Fibroblast of skin of back (primary cell): ENCODE measurements around the gene HOXA7.

Experiments used
- DNase-seq: peaks from one replicate; pipeline ENCODE4 v3.0.0-alpha.2; 2013

The HOXA7 gene

DNA sequence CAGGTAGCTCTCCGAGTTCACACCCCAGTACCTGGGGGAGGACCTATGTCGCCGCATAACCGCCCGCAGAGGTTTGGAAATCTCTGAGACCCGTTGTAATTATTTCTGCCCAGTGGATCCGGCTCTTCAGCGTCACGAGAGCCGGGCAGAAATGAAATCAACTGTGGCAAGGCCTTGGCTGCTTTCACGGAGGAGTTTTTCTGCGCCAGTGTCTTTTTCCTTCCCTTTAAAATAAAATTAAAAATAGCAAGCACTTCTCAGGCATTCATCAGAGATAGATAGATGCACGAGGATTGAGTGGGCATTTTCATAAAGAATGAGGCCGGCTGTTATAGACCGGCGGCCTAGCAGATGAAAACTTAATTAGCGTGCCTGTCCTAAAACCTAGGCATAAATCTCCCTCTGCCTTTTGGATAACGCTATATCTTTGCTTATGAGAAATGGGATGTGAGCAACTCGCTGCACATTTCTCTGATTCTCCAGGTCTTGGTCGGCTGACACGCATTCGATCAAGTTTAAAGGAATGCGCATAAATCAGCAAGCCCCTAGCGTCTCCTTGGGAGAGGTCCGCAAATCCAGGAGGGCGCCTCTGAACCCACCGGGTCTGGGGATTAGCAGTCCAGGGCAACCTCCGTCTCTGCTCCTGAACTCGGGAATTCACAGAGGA lies 37.0 kb upstream of the HOXA7 start:
- DNase-seq = no peak

DNA sequence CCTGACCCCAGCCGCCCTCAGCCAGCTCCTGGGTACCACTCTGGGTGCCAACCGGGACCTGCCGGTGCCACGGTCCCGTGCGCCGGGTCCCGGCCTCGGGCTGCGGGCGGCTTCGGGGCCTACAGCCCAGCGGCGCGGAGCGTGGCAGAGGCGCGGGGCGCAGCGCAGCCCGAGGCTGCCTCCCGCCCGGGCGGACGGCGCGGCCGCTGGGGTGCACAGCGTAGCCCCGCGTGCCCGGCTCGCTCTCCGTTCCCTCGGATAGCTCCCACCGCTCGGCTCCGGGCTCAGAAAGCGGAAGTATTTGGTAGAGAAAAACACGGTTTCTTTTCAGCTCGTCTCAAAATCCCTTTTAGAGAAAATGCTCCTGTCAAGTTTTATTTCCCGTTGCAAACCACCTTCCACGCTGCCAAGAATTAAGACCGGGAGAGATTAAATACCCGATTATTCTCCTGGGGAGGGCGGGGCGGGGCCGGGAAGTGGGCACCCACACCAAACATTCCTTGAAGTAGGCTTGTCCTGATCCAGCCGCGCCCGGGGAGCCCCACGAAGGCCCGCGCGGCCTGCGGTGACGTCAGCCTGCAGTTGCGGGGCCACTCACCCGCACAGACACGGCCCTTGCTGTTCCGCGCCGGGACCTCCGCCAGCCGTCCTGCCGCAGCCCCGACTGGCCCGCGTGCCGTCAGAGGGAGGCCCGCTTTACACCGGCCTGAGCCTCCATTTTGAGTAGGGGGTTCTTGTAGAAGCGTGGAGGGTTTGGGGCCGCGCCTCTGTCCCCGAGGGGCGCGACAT lies 36.3 kb upstream of the HOXA7 start:
- DNase-seq = no peak

DNA sequence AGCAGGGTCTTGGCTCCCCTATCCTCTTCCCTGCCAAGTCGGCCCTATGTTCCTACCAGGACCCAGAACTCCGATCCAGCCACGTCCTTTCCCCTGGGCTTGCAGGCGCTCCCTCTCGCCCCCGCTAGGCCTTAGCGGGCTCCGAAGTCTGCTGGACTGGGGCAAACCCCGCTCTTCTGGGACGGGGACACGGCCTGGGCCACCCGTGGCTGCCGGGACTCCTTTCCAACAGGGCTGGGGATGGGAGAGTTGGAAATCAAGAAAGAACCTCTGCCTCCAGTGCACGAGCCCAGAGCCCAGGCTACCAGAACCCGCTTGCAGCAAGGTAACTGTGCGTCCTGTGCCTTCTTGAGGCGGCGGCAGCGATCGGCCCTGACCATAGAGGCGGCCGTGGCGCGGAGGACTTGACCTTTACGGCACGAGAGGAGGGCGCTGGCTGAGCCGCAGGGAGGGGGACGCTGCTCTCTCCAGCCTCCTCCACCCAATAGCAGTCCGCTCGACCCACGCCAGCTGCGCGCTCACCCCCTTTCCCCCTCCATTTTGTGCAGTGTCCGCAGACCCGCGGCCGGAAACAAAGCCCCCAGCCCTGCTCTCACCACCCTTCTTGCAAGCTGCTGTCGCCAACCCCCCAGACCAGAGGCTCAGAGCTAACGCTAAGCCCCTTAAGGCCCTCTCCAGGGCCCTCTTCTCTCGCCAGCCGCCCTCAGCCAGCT lies 35.5 kb upstream of the HOXA7 start:
- DNase-seq = no peak

DNA sequence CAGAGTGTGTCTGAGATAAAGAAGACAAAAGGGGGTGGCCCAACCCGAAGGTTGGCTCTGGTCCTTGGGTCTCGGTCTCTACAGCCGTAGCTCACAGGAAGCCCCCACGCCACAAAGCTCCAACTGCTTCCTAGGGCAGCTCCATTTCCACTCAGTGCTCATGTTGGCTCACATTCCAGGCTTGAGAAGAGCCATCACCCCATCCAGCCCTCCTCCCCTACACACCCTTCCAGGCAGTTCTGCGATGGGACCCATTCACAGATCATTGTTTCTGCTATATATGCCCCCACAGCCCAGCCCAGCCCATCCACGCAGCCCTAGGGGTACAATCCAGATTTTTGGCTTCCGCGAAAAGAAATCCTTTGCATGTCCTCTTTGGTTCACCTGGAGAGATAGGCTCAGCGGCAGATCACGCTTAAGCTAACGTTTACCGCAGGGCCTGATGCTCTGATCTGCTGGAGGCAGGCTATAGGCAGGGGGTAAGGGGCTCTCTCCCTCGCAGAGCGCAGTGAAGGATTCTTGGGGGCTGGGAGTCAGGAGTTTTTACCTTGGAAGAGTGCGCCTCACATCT lies 34.8 kb upstream of the HOXA7 start:
- DNase-seq = no peak

DNA sequence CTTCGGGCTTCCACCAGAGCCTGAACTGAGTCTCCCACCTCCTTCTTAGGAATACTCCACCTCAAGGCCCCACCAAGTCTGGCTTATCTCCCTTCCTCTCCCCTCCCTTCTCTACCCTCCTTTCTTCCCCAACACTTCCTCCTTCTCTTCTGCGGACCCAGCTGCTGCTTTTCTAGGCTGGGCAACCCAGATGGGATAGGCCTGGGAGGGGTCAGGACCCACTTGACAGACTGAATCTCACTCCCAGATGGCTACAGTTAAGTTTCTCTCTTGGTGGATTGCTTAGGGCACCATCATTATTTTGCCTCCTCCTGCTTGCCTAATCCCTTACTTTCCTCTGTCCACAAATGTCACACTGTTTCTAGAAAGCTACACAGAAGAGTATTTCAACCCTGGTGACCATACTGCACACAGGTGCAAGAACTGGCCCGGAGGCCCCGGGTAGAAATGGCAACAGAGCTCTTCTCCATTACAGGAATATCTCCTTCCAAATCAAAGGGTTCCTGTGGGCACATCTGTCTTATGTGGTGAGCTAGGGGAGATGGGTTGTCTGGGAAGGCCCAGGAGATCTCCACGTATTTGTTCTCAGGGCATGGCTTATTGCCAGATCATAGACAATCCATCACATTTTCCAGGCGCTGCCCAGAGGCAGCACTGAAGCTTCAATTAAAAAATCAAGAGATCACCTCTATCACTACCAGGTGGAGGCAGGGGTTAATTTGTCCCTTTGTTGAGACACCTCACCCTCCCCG lies 33.7 kb upstream of the HOXA7 start:
- DNase-seq = no peak

DNA sequence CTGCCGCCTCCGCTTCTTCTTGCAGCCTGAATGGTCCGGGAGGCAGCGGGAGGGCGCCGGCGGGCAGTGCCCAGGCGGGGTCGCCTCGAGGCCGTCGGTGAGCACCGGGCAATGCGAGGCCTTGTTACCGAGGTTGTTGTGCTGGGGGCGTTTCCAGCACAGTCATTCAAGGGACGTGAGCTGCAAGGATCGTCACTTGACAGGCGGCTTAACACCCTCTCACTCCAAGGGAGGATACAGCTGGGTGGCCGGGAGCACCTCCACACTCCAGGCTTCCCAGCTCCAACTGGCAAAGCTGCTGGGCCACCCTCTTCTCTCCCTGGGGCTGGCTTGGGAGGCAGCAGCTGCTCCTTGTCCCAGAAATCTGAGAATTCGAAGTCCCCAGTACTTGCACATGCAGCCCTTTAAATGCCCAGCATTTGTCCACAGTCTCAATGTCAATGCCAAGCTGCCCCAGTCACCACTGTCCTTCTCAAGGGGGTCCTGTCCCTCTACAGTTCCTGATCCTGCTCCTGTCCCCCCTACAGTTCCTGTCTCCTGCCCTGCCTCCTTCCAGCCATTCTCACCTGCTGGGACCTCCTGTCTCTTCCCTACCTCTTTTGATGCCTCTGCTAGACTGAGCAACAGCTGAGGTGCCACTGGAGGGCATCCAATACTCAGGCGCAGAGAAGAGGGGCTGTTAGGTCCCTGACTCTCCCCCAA lies 33.0 kb upstream of the HOXA7 start:
- no peak for DNase-seq

DNA sequence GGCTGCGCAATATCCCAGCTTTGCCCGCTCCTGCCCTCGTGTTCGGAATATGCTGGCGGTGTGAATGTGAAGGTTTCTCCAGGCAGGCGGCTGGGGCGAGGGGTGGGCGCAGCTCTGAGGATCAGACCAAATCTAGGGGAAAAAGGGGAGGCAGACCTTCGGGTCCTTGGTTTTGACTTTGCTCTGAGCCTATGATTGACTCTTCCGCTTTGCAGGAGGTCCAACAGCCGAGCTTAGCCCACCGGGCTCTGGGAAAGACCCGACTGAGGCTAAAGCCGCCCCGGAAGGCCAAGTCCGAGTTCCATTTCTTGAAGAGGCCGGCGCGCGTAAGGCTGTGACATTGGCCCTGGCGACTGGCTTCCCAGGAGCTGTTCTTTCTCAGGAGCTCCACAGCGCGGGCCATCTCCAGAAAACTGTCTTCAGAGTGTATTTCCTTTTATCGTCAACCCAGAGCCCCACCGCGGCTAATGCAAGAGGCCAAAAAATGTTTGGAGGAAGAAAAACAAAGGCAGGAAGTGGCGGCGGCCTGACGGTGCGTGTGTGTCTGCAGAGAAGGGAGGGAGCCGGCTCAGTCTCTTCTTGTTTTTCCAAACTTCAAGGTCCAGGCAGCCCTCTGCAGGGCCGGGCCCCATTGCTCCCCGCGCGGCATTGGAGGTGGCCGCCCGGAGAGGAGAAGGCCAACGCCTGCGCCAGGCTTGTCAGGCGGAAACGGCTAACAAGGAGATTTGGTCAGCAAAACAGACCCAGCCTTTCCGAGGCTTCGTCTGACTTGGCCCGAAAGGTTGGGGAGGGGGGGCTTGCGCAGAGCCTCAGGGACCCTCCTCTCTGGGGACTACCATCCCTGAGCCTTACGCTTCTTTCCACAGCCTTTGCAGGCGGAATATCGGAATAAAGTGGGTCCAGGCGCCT lies 32.2 kb upstream of the HOXA7 start:
- DNase-seq = no peak

DNA sequence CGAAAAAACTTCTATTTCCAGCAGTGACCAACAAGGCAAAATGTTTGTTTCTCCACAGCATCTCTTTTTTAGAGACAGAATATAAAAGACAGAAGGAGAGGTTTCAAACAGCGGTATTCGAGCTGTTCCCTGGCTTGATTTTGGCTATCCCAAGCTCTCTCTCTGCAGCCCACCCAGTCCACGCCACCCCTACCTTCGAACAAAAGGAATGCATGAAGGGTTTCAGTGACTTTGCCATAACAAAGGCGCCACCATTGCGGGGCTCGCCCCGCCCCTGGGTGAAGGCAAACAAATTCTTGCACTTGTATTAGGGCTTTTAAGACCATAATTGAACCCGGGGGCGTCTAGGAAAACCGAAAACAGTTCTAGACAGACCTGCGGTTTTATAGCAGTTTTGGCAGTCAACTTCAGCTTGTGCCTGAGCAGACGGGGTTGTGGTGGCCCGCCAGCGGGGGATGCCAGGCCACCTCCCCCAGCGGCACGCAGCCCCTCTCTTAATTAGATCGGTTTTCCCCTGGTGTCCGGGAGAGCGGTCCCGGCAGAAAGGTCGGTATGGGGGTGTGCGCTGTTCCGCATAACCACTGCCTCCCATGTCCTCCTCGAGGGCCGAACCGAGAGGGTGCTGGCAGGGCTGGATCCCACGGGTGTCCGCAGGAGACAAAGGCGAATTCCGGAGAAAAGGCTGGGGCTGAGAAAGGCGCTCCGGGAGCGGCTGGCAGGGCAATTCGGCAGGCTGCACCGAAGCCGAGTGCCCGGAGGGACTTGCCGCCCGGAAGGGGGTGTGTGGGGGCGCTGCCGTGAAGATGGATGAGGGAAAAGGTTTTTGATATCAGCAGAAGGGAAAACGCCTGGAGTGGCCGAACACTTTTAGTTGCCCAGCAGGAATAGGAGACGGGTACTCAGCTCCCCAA lies 31.3 kb upstream of the HOXA7 start:
- no peak for DNase-seq

DNA sequence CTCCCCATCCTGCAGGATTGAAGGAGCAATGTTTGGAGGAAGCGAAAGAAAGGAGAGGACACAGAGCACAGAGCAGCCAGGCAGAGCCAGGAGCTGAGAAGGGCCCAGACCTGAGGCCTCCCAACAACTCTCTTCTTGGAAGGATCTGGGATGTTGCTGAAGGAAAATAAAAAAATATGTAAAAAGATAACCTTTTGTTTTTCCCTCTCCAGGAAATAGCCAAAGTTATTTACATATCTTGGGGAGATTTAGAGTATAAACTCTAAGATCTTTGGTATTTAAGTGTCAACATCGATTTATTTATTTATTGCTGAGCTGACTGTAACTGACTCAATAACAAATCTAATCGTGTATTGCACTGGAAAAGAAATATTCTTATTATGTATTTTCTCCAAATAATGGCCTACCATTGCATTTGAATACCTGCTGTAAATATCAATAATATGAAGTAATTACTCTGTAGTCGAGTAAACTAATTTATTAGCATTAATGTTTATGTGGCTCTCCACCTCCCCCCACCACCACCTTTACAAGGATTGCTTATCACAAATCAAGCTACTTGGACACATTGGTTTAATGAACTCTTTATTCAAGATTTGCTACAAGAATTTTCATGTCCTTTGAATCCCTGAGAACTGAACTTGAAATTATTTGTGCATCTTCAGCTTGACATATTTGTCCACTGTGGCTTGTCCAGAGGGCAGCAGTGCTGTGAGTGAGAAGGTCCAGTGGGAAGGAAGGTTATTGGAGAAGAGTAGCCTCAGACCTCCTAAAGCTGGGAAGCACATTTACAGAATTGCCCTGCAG lies 30.4 kb upstream of the HOXA7 start:
- DNase-seq = no peak

DNA sequence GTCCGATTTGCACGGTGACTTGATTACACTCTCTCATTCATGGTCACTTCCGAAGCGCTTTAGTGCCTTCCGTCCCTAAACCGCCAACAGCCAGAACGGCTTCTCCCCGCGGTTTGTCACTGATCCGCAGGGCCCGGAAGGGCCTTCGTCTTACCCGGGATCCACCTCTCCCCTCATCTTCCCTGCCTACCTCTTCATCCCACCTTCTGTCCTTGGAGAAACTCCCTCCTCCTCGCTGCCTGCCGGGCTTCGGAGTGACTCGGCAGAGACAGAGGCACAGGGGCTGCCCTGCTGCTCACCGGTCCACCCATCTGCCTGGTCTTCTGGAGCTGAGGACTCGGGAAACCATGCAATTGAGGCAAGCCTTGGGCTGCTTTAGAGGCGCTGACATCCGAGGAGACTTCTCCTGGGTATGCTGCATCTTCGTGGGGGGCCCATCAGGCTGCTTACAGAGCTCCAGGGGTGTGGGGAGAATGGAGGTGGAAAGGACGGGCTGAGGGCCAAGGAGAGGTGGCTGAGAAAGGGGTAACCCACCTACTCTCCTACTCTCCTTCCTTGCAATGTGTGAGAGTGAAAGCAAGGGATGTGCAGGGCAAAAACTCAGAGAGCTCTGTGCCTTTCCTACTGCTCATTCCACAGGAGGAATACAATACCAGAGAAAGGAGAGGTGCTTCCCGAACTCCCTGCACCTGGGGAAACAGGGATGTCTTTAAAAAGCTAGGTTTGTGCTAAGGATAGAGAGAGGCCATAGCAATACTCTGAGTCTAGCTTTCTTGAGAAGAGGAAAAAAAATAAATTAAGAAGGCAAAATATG lies 29.6 kb upstream of the HOXA7 start:
- no peak for DNase-seq

DNA sequence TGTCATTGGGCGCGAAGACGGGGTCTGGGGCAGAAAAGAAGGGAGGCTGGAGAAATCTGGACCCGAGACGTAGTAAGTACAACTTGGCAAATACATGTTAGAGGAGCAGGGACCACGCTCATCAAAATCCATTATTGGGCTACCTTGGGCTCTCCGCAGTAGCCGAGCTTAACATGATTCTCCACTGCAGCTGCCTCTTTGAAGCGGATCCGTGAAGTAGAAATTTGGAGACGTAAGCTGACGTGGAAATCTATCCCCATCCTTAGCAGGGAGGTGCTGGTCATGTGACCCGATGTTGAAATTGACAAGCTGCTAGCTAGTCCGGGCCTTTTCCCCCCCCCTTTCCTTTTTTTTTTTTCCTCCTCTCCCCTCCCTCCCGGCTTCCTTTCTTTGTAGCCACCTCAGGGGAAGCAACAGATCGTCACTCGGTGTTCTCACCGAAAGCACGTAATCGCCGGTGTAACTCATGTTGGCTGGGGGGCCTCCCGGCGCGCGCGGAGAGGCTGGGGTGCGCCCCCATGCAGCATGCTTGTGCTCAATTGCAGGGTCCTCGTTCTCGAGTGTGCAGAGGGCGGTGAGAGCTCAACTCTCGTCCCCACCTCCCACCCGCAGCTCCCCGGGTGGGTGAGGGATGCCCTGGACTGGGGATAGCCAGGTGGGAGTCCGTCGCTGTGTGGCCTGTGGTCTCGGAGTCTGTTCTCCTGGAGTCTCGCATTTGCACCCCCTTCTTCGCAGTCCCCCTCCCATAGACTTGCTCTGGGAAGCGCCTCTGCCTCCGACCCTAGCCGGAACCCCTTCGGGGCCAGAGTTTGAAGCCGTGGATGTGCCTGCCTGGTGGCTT lies 28.8 kb upstream of the HOXA7 start, which contains the start of gene HOXA11:
TSS of gene HOXA11 (minus strand) at position 220 of the 841 bp plus-strand sequence. CDS start at position 132, 88 bp downstream.
- DNase-seq = no peak

DNA sequence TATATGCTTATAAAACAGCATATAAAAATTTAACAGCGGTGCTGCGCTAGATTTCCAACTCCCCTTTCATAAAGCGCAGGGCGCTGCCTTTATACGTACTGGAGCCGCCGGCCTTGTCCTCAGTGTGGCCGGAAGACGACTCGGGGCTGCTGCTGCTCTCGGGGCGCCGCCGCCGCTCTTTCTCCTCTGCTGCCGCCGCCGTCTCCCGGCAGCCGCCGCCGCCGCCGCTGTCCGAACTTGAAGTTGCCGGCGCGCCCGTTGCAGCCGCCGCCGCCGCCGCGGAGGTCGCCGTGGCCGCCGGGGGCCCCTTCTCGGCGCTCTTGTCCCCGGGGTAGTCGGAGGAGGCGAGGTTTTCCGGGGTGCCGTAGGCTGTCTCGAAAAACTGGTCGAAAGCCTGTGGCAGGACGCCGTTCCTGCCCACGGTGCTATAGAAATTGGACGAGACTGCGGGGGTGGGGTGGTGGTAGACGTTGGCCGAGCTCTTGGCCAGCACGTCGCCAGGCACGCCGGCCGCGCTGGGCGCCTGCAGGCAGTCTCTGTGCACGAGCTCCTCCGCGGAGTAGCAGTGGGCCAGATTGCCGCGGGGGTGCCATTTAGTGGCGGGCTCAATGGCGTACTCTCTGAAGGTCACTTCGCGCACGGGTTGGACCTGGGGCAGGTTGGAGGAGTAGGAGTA lies 28.0 kb upstream of the HOXA7 start:
- DNase-seq = peak; percentile 42

DNA sequence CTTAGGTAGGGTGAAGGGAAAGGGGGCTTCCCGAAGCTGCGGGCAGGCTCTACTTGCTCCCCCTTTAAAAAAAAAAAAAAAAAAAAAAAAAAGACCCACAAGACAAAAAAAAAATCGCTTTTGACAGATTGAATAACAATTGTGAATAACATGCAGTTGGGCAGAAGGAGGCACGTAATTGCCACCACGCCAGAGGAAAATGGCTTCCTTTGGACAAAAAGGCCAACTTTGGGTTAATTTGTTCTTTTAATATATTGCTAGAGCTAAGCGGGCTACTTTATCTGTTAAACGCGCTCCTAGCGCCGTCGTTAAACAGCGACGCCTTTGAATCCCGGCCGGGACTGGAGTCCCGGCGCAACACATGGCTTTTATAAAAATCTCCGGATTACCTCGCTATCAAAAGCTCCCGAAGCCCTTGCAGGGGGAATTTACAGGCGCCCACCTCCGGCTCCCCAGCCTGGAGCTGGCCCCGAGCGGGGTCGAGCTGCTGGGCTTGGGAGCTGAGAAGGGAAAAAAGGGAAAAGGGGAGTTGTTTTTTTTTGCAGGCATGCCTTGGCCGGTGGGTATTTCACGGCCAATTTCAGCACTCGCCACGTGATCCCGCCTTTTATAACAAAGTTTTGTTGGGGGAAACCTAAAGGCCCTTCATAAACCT lies 27.3 kb upstream of the HOXA7 start:
- no peak for DNase-seq

DNA sequence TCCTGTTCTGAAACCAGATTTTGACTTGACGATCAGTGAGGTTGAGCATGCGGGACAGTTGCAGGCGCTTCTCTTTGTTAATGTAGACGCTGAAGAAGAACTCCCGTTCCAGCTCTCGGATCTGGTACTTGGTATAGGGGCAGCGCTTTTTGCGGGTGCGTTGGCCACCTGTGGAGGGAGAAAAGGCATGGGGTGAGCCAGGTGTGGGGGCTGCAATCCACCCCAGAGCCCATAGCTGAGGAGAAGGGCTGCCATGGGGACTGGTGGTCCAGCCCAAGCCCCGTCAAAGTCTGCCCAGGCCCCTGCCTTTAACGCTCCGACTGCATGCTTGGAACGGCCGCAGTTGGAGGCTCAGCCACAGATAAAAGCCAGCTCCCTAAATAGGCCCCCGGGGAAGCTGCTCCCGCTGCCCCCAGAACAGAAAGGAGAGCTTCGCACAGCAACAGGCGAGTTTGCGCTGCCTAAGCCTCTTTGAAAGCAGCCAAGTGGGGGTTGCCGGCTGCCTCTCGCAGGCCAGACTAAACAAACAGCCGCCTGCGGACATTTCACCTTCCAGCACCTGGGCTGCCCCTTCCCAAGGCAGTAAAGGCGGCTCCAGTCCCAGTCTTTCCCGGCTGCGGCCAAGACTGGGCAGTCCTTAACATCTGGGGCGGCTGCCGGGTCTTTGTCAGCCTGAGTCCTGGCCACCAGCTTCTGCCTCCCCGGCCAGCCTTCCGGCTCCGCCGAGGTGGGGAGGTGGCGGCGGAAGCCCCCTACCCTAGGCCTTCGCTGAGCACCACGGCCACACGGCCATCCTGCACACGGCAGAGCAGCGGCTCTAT lies 26.6 kb upstream of the HOXA7 start:
- DNase-seq = no peak
